A549 (cell line): ENCODE results near the gene TRPM2. TPM values are rescaled to one million over a fixed set of nuclear protein-coding genes. Genes with fewer than 3 reads are reported as not detected.

ENCODE experiments used
- ATAC-seq, 2 experiments: fragments of 200-7000 bp in 1 of 2; fragments of >200 bp in 1 of 2; cut with Nextera tagmentation in 1 of 2; cut with Tn5 transposase in 1 of 2; 3 replicates each; pipeline versions ENCODE4 v1.8.0 to v1.9.1; 2018 to 2020; ENCODE audit warnings: mild to moderate bottlenecking in 1 of 2, moderate library complexity in 1 of 2
- CTCF ChIA-PET: fragments of 300-600 bp; sonication (Branson Sonifier 250); formaldehyde crosslinking; extraction: SDS; loops from one replicate; lab custom pipeline; 2021; ENCODE audit warnings: antibody characterized with exemption, inconsistent platforms; lab: Yijun Ruan, JAX
- POLR2A ChIA-PET: fragments of 350-600 bp; formaldehyde crosslinking; extraction: SDS; loops from one replicate; lab custom pipeline; 2021; ENCODE audit warnings: antibody characterized with exemption, inconsistent platforms; lab: Yijun Ruan, JAX
- DNase-seq, 2 experiments: peaks; one replicate each; pipeline versions ENCODE4 v3.0.0 to v3.0.0-alpha.2; 2011 to 2016; ENCODE audit warnings: low read depth in 1 of 2, low spot score in 1 of 2
- FAIRE-seq: peaks from 2 replicates; lab custom pipeline; 2011; peaks lifted over from hg19 to GRCh38; lab: Jason Lieb, UNC
- H3K27ac ChIP-seq, 2 experiments: fragments of >200 bp; sonication (Bioruptor Twin); formaldehyde crosslinking; 3 replicates each; pipeline ENCODE4 v1.5.1; 2016 to 2017
- H3K4me1 ChIP-seq: fragments of >200 bp; sonication (Bioruptor Twin); formaldehyde crosslinking; 3 replicates; pipeline ENCODE4 v1.6.1; 2016
- H3K4me2 ChIP-seq: fragments of >200 bp; sonication (Bioruptor Twin); formaldehyde crosslinking; 3 replicates; pipeline ENCODE4 v1.6.1; 2016
- H3K4me3 ChIP-seq: fragments of >200 bp; sonication (Bioruptor Twin); formaldehyde crosslinking; 3 replicates; pipeline ENCODE4 v1.5.1; 2016
- H3K9me3 ChIP-seq: fragments of >200 bp; sonication (Bioruptor Twin); formaldehyde crosslinking; 3 replicates; pipeline ENCODE4 v1.6.1; 2016
- CBX8 ChIP-seq: fragments of 200-600 bp; sonication (generic); IDR thresholded peaks from 2 replicates; pipeline ENCODE4 v1.6.1; 2016
- CHD4 ChIP-seq: fragments of 200-600 bp; sonication (generic); IDR thresholded peaks from 2 replicates; pipeline ENCODE4 v1.6.1; 2016; ENCODE audit warnings: antibody characterized with exemption, mild to moderate bottlenecking, borderline replicate concordance
- EHMT2 ChIP-seq: fragments of 200-600 bp; sonication (generic); IDR thresholded peaks from 2 replicates; pipeline ENCODE4 v1.6.1; 2016; ENCODE audit warnings: antibody characterized with exemption, low read depth, mild to moderate bottlenecking, moderate library complexity
- FOSL2 ChIP-seq, 2 experiments: fragments of 450-650 bp in 1 of 2; fragments of >200 bp in 1 of 2; sonication (Bioruptor Twin) in 1 of 2; formaldehyde crosslinking; IDR thresholded peaks; 2 replicates each; pipeline versions ENCODE4 v1.5.0 to v1.6.1; 2016 to 2020; ENCODE audit warnings: mild to moderate bottlenecking in 1 of 2, moderate library complexity in 1 of 2
- FOXS1 ChIP-seq: fragments of 250-450 bp; sonication (Bioruptor Pico); IDR thresholded peaks from 2 replicates; pipeline ENCODE4 v1.5.0; 2020; ENCODE audit warnings: mild to moderate bottlenecking, moderate library complexity
- HDAC2 ChIP-seq: fragments of 200-600 bp; sonication (generic); IDR thresholded peaks from 2 replicates; pipeline ENCODE4 v1.6.1; 2016
- KDM5A ChIP-seq: fragments of 200-600 bp; sonication (generic); IDR thresholded peaks from 2 replicates; pipeline ENCODE4 v1.6.1; 2016; ENCODE audit warnings: antibody characterized with exemption, mild to moderate bottlenecking
- MAFK ChIP-seq: fragments of 450-650 bp; IDR thresholded peaks from 2 replicates; pipeline ENCODE4 v1.6.1; 2014; ENCODE audit not compliant: partially characterized antibody
- MYC ChIP-seq: IDR thresholded peaks from 2 replicates; pipeline ENCODE4 v1.6.1; 2012; ENCODE audit warnings: mild to moderate bottlenecking, inconsistent platforms, low read length, improper control_type of control experiment, borderline replicate concordance
- POLR2AphosphoS2 ChIP-seq: conservative IDR thresholded peaks from 2 replicates; pipeline ENCODE4 v1.6.1; 2012; ENCODE audit warnings: low read length, improper control_type of control experiment, inconsistent platforms
- RFX5 ChIP-seq: fragments of 450-650 bp; IDR thresholded peaks from 2 replicates; pipeline ENCODE4 v1.7.1; 2014; ENCODE audit warnings: antibody characterized with exemption, mild to moderate bottlenecking, moderate library complexity
- RNF2 ChIP-seq: fragments of 200-600 bp; sonication (generic); IDR thresholded peaks from 2 replicates; pipeline ENCODE4 v1.6.1; 2016; ENCODE audit warnings: low read depth, mild to moderate bottlenecking, antibody characterized with exemption, moderate library complexity, borderline replicate concordance
- SREBF2 ChIP-seq: fragments of 450-650 bp; IDR thresholded peaks from 2 replicates; pipeline ENCODE4 v1.6.1; 2014; ENCODE audit warnings: mild to moderate bottlenecking, moderate library complexity
- TFCP2L1 ChIP-seq: fragments of 250-450 bp; sonication (Bioruptor Pico); IDR thresholded peaks from 2 replicates; pipeline ENCODE4 v1.5.0; 2021; ENCODE audit warnings: mild to moderate bottlenecking
- ZFP36 ChIP-seq: fragments of 450-650 bp; IDR thresholded peaks from 2 replicates; pipeline ENCODE4 v1.6.1; 2014; ENCODE audit warnings: borderline replicate concordance; ENCODE audit not compliant: partially characterized antibody
- ZNF302 ChIP-seq: fragments of 250-450 bp; sonication (Bioruptor Pico); IDR thresholded peaks from 2 replicates; pipeline ENCODE4 v1.9.0; 2021; ENCODE audit warnings: inconsistent platforms, mild to moderate bottlenecking, moderate library complexity
- WGBS: methylation state at CpG from one replicate; pipeline ENCODE4 v1.1.6; 2017; ENCODE audit errors: missing lambda C conversion rate; 5-methylcytosine and 5-hydroxymethylcytosine counted together
- polyA plus RNA-seq, 4 experiments: library from polyadenylated mRNA; depleted of rRNA in 3 of 4; stranded (reverse); fragments of >200 nt; fragmentation: RNase III in 1 of 4; extraction: RNeasy Plus Mini Kit Qiagen cat#74134 plus additional on column Dnase treatment in 1 of 4; gene quantifications; 2 replicates in 3 of 4; 3 replicates in 1 of 4; pipeline ENCODE4 v1.2.3, GENCODE V29; 2011 to 2017
- TF ChIP-seq, protein P1 (sequence below): fragments of 150-350 bp; IDR thresholded peaks from 2 replicates; pipeline ENCODE4 v1.6.1; 2014; ENCODE audit warnings: low read depth, mild to moderate bottlenecking, low read length
- TF ChIP-seq, protein P2 (sequence below): IDR thresholded peaks from 2 replicates; pipeline ENCODE4 v1.6.1; 2012
- TF ChIP-seq, protein P3 (sequence below): fragments of 250-450 bp; sonication (Bioruptor Pico); IDR thresholded peaks from 2 replicates; pipeline ENCODE4 v1.5.0; 2020; ENCODE audit warnings: low read depth, mild to moderate bottlenecking, moderate library complexity
- TF ChIP-seq, protein P4 (sequence below): fragments of 200-600 bp; sonication (generic); IDR thresholded peaks from 2 replicates; pipeline ENCODE4 v1.6.1; 2016; ENCODE audit warnings: antibody characterized with exemption, mild to moderate bottlenecking, moderate library complexity
- TF ChIP-seq, protein P5 (sequence below): IDR thresholded peaks from 2 replicates; pipeline ENCODE4 v1.6.1; 2012
- TF ChIP-seq, protein P6 (sequence below): fragments of >200 bp; sonication (Bioruptor Twin); formaldehyde crosslinking; IDR thresholded peaks from 2 replicates; pipeline ENCODE4 v1.6.1; 2016
- TF ChIP-seq, protein P7 (sequence below): fragments of >200 bp; sonication (Bioruptor Twin); formaldehyde crosslinking; IDR thresholded peaks from 3 replicates; pipeline ENCODE4 v1.5.1; 2016
- TF ChIP-seq, protein P8 (sequence below): IDR thresholded peaks from 2 replicates; pipeline ENCODE4 v1.6.1; 2012; ENCODE audit warnings: low read depth, borderline replicate concordance

The TRPM2 gene
- polyA plus RNA-seq, 2 of the 4 experiments (the other 2 are of a cell fraction): 3.2 to 5.5 TPM

DNA sequence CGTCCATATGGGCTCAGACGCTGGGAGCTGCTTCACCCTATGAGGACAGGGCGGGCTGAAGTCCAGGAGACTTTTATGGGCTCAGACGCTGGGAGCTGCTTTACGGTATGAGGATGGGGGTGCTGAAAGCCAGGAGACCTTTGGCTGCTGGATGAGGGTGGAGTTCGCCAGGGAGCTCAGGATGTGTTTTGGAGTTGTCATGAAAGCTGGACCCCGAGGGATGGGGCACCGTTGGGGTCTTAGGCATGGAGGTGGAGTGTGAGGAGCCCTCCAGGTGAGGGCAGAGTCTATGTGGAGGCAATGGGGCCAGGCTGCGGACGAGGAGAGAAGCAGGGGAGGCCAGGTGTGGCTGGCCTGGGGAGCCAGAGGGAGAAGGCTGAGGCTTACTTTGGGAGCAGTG is 27.5 kb downstream of the TRPM2 start:
- no peak for ATAC-seq
- Histone ChIP-seq H3K27ac (no peak overlapping the region), H3K4me2 (no peak overlapping the region), H3K4me3 (no peak overlapping the region), H3K4me1 (no peaks in the 10 kb centered on the region), H3K9me3 (0 out of 3 replicates have a peak, but pooled peaks cover 7% of the 10 kb centered on the region)
- TF ChIP-seq FOXS1: no peak
- TF ChIP-seq, protein P1, sequence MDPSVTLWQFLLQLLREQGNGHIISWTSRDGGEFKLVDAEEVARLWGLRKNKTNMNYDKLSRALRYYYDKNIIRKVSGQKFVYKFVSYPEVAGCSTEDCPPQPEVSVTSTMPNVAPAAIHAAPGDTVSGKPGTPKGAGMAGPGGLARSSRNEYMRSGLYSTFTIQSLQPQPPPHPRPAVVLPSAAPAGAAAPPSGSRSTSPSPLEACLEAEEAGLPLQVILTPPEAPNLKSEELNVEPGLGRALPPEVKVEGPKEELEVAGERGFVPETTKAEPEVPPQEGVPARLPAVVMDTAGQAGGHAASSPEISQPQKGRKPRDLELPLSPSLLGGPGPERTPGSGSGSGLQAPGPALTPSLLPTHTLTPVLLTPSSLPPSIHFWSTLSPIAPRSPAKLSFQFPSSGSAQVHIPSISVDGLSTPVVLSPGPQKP: no peak
- TF ChIP-seq, protein P2, sequence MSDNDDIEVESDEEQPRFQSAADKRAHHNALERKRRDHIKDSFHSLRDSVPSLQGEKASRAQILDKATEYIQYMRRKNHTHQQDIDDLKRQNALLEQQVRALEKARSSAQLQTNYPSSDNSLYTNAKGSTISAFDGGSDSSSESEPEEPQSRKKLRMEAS: no peak
- TF ChIP-seq, protein P3, sequence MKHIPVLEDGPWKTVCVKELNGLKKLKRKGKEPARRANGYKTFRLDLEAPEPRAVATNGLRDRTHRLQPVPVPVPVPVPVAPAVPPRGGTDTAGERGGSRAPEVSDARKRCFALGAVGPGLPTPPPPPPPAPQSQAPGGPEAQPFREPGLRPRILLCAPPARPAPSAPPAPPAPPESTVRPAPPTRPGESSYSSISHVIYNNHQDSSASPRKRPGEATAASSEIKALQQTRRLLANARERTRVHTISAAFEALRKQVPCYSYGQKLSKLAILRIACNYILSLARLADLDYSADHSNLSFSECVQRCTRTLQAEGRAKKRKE (CRISPR knock-in tag): no peak
- TF ChIP-seq FOSL2 (IDR thresholded peaks at IDR 0.05): no peak
- TF ChIP-seq FOSL2 (CRISPR knock-in tag; IDR thresholded peaks at IDR 0.05): no peak
- TF ChIP-seq KDM5A: no peak
- TF ChIP-seq CHD4: no peak
- TF ChIP-seq, protein P4, sequence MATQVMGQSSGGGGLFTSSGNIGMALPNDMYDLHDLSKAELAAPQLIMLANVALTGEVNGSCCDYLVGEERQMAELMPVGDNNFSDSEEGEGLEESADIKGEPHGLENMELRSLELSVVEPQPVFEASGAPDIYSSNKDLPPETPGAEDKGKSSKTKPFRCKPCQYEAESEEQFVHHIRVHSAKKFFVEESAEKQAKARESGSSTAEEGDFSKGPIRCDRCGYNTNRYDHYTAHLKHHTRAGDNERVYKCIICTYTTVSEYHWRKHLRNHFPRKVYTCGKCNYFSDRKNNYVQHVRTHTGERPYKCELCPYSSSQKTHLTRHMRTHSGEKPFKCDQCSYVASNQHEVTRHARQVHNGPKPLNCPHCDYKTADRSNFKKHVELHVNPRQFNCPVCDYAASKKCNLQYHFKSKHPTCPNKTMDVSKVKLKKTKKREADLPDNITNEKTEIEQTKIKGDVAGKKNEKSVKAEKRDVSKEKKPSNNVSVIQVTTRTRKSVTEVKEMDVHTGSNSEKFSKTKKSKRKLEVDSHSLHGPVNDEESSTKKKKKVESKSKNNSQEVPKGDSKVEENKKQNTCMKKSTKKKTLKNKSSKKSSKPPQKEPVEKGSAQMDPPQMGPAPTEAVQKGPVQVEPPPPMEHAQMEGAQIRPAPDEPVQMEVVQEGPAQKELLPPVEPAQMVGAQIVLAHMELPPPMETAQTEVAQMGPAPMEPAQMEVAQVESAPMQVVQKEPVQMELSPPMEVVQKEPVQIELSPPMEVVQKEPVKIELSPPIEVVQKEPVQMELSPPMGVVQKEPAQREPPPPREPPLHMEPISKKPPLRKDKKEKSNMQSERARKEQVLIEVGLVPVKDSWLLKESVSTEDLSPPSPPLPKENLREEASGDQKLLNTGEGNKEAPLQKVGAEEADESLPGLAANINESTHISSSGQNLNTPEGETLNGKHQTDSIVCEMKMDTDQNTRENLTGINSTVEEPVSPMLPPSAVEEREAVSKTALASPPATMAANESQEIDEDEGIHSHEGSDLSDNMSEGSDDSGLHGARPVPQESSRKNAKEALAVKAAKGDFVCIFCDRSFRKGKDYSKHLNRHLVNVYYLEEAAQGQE: no peak
- TF ChIP-seq ZFP36: no peak
- no peak for TF ChIP-seq HDAC2
- no peak for TF ChIP-seq EHMT2
- no peak for TF ChIP-seq MAFK
- TF ChIP-seq, protein P5, sequence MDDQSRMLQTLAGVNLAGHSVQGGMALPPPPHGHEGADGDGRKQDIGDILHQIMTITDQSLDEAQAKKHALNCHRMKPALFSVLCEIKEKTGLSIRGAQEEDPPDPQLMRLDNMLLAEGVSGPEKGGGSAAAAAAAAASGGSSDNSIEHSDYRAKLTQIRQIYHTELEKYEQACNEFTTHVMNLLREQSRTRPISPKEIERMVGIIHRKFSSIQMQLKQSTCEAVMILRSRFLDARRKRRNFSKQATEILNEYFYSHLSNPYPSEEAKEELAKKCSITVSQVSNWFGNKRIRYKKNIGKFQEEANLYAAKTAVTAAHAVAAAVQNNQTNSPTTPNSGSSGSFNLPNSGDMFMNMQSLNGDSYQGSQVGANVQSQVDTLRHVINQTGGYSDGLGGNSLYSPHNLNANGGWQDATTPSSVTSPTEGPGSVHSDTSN: no peak
- TF ChIP-seq, protein P6, sequence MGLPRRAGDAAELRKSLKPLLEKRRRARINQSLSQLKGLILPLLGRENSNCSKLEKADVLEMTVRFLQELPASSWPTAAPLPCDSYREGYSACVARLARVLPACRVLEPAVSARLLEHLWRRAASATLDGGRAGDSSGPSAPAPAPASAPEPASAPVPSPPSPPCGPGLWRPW: no peak
- TF ChIP-seq POLR2AphosphoS2: no peak
- no peak for TF ChIP-seq RNF2
- TF ChIP-seq SREBF2: no peak
- no peak for TF ChIP-seq ZNF302 (CRISPR knock-in tag)
- no peak for TF ChIP-seq CBX8
- TF ChIP-seq TFCP2L1: no peak
- 36% methylated on average over 6 of the region's 10 CpGs for WGBS
- no peak for DNase-seq
- CTCF ChIA-PET: no interaction called here
- no peak for FAIRE-seq
- POLR2A ChIA-PET: no interaction called here

DNA sequence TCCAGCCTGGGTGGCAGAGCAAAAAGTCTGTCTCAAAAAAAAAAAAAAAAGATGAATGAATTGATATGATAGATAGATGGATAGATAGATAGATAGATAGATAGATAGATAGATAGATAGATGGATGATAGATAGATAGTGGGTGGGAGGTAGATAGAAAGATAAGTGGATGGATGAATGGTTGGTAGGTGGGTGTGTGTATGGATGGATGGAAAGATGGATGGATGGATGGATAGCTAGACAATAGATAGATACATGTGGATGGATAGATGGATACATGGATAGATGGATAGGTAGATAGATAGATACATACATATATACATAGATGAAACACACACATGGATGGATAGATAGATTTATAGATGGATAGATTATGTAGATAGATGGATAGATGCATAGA is 28.5 kb downstream of the TRPM2 start:
- POLR2A ChIA-PET: no interaction called here
- CTCF ChIA-PET: no interaction called here
- TF ChIP-seq ZNF302 (CRISPR knock-in tag) (no peak), POLR2AphosphoS2 (no peak), MYC (no peak), RFX5 (no peak), MAFK (no peak), EHMT2 (no peak)
- TF ChIP-seq, protein P7, sequence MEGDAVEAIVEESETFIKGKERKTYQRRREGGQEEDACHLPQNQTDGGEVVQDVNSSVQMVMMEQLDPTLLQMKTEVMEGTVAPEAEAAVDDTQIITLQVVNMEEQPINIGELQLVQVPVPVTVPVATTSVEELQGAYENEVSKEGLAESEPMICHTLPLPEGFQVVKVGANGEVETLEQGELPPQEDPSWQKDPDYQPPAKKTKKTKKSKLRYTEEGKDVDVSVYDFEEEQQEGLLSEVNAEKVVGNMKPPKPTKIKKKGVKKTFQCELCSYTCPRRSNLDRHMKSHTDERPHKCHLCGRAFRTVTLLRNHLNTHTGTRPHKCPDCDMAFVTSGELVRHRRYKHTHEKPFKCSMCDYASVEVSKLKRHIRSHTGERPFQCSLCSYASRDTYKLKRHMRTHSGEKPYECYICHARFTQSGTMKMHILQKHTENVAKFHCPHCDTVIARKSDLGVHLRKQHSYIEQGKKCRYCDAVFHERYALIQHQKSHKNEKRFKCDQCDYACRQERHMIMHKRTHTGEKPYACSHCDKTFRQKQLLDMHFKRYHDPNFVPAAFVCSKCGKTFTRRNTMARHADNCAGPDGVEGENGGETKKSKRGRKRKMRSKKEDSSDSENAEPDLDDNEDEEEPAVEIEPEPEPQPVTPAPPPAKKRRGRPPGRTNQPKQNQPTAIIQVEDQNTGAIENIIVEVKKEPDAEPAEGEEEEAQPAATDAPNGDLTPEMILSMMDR: no peak
- TF ChIP-seq, protein P4: no peak
- TF ChIP-seq, protein P8, sequence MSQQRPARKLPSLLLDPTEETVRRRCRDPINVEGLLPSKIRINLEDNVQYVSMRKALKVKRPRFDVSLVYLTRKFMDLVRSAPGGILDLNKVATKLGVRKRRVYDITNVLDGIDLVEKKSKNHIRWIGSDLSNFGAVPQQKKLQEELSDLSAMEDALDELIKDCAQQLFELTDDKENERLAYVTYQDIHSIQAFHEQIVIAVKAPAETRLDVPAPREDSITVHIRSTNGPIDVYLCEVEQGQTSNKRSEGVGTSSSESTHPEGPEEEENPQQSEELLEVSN: no peak
- Histone ChIP-seq H3K27ac (no peak overlapping the region), H3K4me2 (no peak overlapping the region), H3K4me1 (no peaks in the 10 kb centered on the region), H3K4me3 (no peak overlapping the region), H3K9me3 (peaks cover 10% of the 10 kb centered on the region; the same call in 1 of the 3 replicates)
- no peak for DNase-seq
- ATAC-seq: no peak
- FAIRE-seq: no peak
